Measurements from ENCODE around the gene SORCS2.

Gene SORCS2

GRCh38 chr4:7224878-7225533 lies 32.7 kb downstream of the SORCS2 start:
- DNase-seq: no peak

GRCh38 chr4:7226439-7226838 lies 34.1 kb downstream of the SORCS2 start:
- DNase-seq: no peak

GRCh38 chr4:7227008-7227407 lies 34.7 kb downstream of the SORCS2 start:
- no peak for DNase-seq

GRCh38 chr4:7228734-7229133 lies 36.4 kb downstream of the SORCS2 start:
- no peak for DNase-seq

GRCh38 chr4:7232061-7232650 lies 39.8 kb downstream of the SORCS2 start:
- DNase-seq: no peak

GRCh38 chr4:7233006-7233580 lies 40.8 kb downstream of the SORCS2 start:
- DNase-seq: no peak

GRCh38 chr4:7233601-7234000 lies 41.3 kb downstream of the SORCS2 start:
- no peak for DNase-seq

GRCh38 chr4:7234355-7235029 lies 42.2 kb downstream of the SORCS2 start:
- DNase-seq: no peak

- DNase-seq: no peak
Observed at GRCh38 chr4:7235030-7235380, 42.7 kb downstream of the SORCS2 start.

- DNase-seq: no peak
Observed at GRCh38 chr4:7236847-7237246, 44.5 kb downstream of the SORCS2 start.

- no peak for DNase-seq
Observed at GRCh38 chr4:7237873-7238272, 45.5 kb downstream of the SORCS2 start.

GRCh38 chr4:7238300-7238960 lies 46.1 kb downstream of the SORCS2 start:
- DNase-seq: no peak

GRCh38 chr4:7239101-7239820 lies 46.9 kb downstream of the SORCS2 start:
- no peak for DNase-seq

- no peak for DNase-seq
Observed at GRCh38 chr4:7239844-7240243, 47.5 kb downstream of the SORCS2 start.

- DNase-seq: no peak
Observed at GRCh38 chr4:7240306-7240705, 48.0 kb downstream of the SORCS2 start.

- no peak for DNase-seq
Observed at GRCh38 chr4:7241597-7242125, 49.3 kb downstream of the SORCS2 start.

GRCh38 chr4:7242766-7243165 lies 50.4 kb downstream of the SORCS2 start:
- DNase-seq: no peak

GRCh38 chr4:7243609-7244330 lies 51.4 kb downstream of the SORCS2 start:
- no peak for DNase-seq

GRCh38 chr4:7244331-7244665 lies 52.0 kb downstream of the SORCS2 start:
- DNase-seq: no peak

- DNase-seq: no peak
Observed at GRCh38 chr4:7244751-7245320, 52.5 kb downstream of the SORCS2 start.

GRCh38 chr4:7247521-7247920 lies 55.2 kb downstream of the SORCS2 start:
- DNase-seq: no peak

GRCh38 chr4:7247946-7248345 lies 55.6 kb downstream of the SORCS2 start:
- no peak for DNase-seq
